Type B pancreatic cell (in vitro differentiated cells): ENCODE data around the gene LHFPL2. TPM values are rescaled to one million over a fixed set of nuclear protein-coding genes. Genes with fewer than 3 reads are reported as not detected.

Source experiments
- DNase-seq: peaks from one replicate; pipeline ENCODE4 v3.0.0; 2021; ENCODE audit warnings: mixed read lengths; ENCODE audit not compliant: unreplicated experiment; ENCODE audit errors: extremely low spot score
- H3K27ac Mint-ChIP-seq: 2 replicates; pipeline ENCODE4 v1.8.0; 2021; ENCODE audit warnings: mild to moderate bottlenecking, mixed read lengths
- H3K27me3 Mint-ChIP-seq: 2 replicates; pipeline ENCODE4 v1.8.0; 2021; ENCODE audit warnings: mixed read lengths
- H3K36me3 Mint-ChIP-seq: 2 replicates; pipeline ENCODE4 v1.8.0; 2021; ENCODE audit warnings: mixed read lengths
- H3K4me1 Mint-ChIP-seq: one replicate; pipeline ENCODE4 v1.8.0; 2021; ENCODE audit warnings: mixed read lengths; ENCODE audit not compliant: unreplicated experiment
- H3K4me3 Mint-ChIP-seq: 2 replicates; pipeline ENCODE4 v1.8.0; 2021; ENCODE audit warnings: mild to moderate bottlenecking, mixed read lengths
- H3K9me3 Mint-ChIP-seq: 2 replicates; pipeline ENCODE4 v1.8.0; 2021; ENCODE audit warnings: mixed read lengths
- total RNA-seq: library from RNA; stranded (reverse); gene quantifications from 2 replicates; pipeline ENCODE4 v1.2.1, GENCODE V29; 2021; ENCODE audit warnings: low replicate concordance
- TF ChIP-seq, protein P1 (sequence below): fragments of 200-600 bp; sonication (generic); conservative IDR thresholded peaks from 2 replicates; pipeline ENCODE4 v1.5.0; 2021; ENCODE audit warnings: antibody characterized with exemption, mild to moderate bottlenecking

LHFPL2 gene
- total RNA-seq, 1 donor from 2014 or later: 35.3 TPM

DNA sequence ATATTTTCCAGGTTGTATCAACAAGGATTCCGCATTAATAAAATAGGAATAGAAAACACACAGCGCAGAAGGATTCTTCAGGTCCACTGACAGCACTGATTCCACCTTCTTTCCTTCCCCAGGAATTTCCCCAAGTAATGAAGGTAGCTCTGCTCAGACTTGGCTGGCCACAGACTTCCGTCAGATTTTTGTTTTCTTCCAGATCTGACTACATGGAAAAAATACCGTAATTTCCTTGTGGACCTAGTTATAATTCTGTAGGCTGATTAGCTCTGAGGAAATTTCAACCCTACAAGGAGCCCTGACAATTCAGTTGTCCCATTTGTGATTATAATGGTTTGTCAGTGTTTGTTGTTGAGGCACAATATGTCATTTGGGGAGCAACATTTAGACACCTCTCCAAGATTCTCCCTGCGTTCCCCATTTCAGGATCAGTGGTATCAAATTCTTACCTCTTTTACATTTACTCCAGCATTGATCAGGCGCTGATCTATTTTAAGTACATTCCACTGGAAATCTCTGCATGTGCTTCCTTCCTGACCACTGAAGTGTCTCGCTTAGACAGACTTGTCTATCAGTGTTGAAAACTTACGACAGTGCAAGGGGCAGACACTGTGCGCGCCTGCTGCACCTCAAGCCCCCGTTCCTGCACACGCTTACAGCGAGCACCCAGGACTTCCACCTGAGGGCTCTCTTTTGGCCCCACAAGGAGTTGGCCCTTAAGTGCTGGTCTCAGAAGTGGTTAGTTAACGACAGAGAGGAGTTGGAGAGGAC is 94.8 kb downstream of the LHFPL2 start:
- no peak for DNase-seq
- Mint-ChIP-seq H3K27ac (no peak overlapping the region), H3K4me1 (peaks cover 16% of the 10 kb centered on the region), H3K36me3 (peaks cover 19% of the 10 kb centered on the region), H3K4me3 (no peak overlapping the region), H3K9me3 (peaks cover 4% of the 10 kb centered on the region), H3K27me3 (no peaks in the 10 kb centered on the region)
- TF ChIP-seq, protein P1, sequence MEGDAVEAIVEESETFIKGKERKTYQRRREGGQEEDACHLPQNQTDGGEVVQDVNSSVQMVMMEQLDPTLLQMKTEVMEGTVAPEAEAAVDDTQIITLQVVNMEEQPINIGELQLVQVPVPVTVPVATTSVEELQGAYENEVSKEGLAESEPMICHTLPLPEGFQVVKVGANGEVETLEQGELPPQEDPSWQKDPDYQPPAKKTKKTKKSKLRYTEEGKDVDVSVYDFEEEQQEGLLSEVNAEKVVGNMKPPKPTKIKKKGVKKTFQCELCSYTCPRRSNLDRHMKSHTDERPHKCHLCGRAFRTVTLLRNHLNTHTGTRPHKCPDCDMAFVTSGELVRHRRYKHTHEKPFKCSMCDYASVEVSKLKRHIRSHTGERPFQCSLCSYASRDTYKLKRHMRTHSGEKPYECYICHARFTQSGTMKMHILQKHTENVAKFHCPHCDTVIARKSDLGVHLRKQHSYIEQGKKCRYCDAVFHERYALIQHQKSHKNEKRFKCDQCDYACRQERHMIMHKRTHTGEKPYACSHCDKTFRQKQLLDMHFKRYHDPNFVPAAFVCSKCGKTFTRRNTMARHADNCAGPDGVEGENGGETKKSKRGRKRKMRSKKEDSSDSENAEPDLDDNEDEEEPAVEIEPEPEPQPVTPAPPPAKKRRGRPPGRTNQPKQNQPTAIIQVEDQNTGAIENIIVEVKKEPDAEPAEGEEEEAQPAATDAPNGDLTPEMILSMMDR: no peak

DNA sequence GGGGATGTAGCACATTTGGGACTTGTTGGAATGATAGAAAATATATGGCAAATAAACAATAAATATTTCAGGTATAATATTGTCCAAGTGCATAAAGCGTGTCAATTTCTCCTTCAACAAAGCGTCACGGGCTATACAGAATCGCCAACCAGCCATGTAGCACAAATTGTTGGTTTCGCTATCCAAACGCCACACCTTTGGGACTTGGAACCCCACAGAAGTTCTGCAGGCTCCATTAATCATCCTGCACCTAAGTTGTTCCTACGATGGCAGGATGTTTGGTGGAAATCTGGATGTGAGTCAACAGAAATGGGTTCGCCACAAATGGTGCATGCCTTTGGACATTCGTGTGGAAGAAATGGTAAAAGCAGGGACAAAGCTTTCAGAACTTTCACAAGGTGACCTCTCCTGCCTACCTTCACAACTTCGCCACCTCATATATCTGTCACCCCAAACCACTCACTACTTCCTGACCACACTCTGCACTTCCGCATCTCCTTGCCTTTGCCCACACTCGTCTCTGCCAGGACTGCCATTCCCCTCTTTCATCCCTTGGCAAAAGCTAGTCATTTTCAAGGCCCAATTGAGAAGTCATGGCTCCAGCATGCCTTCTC is 95.7 kb downstream of the LHFPL2 start:
- H3K9me3 Mint-ChIP-seq: peaks cover 4% of the 10 kb centered on the region
- no peak overlapping the region for H3K27ac Mint-ChIP-seq
- TF ChIP-seq, protein P1: no peak
- H3K36me3 Mint-ChIP-seq: peaks cover 19% of the 10 kb centered on the region
- H3K4me3 Mint-ChIP-seq: no peak overlapping the region
- peak; percentile 27 for DNase-seq
- peaks cover 16% of the 10 kb centered on the region for H3K4me1 Mint-ChIP-seq
- no peaks in the 10 kb centered on the region for H3K27me3 Mint-ChIP-seq

DNA sequence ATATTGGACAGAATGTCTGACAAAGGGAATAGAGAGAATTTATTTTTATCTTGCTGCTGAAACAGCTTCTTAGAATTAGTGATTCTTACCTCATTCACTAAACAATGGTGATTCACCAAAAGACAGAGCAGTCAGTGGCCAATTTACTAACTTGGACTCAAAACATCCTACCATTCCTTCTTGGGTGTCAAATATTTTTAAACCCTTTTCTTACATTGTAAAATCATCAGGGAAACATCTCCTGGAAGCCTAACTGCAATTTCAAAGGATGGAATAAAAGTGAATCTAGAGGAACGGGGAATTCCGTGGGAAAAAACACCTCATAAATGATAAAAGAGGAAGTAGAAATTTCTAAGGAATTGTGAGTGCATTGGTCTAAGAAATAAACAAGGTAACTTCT is 97.7 kb downstream of the LHFPL2 start:
- no peak for DNase-seq
- Mint-ChIP-seq H3K27ac (no peak overlapping the region), H3K27me3 (no peaks in the 10 kb centered on the region), H3K4me3 (no peak overlapping the region), H3K36me3 (peaks cover 22% of the 10 kb centered on the region), H3K4me1 (peaks cover 18% of the 10 kb centered on the region), H3K9me3 (peaks cover 4% of the 10 kb centered on the region)
- TF ChIP-seq, protein P1: no peak

DNA sequence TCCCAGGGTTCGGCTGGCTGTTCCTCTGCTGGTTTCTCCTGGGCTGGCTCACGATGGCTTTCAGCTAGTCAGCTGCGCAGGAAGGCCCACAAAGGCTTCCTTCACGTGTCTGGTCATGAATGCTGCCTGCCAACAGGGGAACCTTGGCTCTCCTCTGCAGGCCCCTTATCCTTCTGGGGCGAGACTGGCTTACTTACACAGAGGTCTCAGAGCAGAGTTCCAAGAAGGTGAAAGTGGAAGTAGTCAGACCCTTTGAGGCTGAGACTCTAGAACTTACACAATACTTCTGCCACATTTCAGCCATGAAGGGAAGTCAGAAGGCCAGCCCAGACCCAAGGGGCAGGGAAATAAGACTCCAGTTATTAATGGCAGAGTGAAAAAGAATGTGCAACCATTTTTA is 99.5 kb downstream of the LHFPL2 start:
- Mint-ChIP-seq H3K4me1 (peaks cover 18% of the 10 kb centered on the region), H3K4me3 (no peak overlapping the region), H3K27me3 (no peaks in the 10 kb centered on the region), H3K36me3 (peaks cover 17% of the 10 kb centered on the region), H3K27ac (no peak overlapping the region), H3K9me3 (peaks cover 4% of the 10 kb centered on the region)
- DNase-seq: no peak
- TF ChIP-seq, protein P1: no peak

DNA sequence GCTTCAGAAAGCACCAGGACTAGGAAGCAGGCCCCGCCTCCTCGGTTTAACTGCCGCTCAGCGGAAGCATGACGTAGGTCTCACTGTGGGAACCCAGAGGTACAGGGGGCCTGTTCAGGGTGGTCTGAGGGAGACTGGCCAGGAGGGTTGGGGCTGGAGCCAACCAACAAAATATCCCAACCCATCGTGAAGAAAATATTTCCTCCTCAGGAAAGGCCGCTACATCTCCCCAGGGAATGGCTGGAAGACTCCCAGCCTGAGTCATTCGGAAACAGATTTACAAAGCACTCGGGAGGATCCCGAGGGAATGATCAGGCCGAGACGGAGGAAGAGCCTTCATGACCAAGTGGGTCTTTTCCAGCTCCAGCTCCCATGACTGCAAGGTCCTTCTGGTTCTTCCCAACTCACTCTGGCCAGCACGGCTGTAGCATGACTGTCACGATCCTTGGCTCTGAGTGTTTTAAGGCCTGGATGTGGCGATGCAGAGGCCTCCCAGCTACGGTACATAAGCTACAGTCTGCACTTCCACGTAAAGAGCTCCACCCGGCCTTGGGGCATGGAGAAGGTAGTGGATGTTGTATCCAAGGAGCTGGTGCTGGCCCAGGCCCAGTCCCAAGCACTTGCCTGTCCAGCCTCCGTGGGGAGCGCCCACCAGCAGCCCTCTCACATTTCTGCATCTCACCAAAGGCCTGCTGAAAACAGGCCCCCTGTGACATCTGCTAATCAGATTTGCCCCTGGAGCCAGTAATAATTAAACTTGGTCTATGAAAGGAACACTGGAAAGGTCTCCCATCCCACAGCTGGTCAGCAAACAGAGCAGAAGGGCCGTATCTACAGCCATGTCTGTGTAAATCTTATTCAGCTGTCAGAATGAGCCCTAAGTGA is 100.6 kb downstream of the LHFPL2 start:
- TF ChIP-seq, protein P1: no peak
- Mint-ChIP-seq H3K4me1 (peaks cover 24% of the 10 kb centered on the region), H3K9me3 (peaks cover 4% of the 10 kb centered on the region), H3K27ac (no peak overlapping the region), H3K36me3 (peaks cover 12% of the 10 kb centered on the region), H3K4me3 (no peak overlapping the region), H3K27me3 (no peaks in the 10 kb centered on the region)
- DNase-seq: no peak
